ENCODE data around the gene IGSF5. TPM values are rescaled to one million over a fixed set of nuclear protein-coding genes. Genes with fewer than 3 reads are reported as not detected.

The IGSF5 gene
- total and polyA plus RNA-seq, 2 of the 4 experiments (the other 2 are of a cell fraction) = not detected

DNA sequence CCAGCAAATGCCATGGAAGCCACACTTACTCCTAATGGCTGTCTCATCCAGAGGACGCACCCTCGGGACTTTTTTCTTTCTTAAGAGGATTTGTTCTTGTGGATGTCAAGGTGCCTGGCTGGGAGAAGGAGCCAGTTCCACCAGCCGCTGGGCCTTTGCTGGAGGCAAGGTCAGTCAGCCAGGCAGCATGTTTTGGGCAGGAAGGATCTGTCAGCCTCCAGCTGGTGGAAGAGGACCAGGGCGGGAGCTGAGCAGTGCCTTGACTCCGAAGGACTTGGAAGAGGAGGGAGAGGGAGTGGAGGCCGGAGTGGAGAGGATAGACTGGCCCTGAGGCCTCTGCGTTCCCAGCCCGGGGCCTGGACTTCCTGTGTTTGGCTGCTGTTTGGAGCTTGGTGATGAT is 5.7 kb downstream of the IGSF5 start:
- H2BK5ac ChIP-seq (ENCODE audit: low read depth, low read length, poor library complexity, severe bottlenecking) = no peak overlapping the region
- H2BK20ac ChIP-seq (ENCODE audit: low read depth, low read length) = no peak overlapping the region
- H3K4ac ChIP-seq (ENCODE audit: low read depth, low read length) = no peak overlapping the region
- H4K5ac ChIP-seq (ENCODE audit: low read depth, low read length) = no peak overlapping the region
- no peak overlapping the region for H2AK9ac ChIP-seq (replicated peaks; ENCODE audit: low read depth, low read length, poor library complexity)
- no peak overlapping the region for H2AK5ac ChIP-seq (ENCODE audit: low read depth, low read length)
- H3K14ac ChIP-seq (replicated peaks; ENCODE audit: low read depth, low read length) = no peak overlapping the region
- H4K8ac ChIP-seq (ENCODE audit: low read depth in 2 of 2, low read length in 2 of 2) = no peak overlapping the region
- no peak overlapping the region for H3K27ac ChIP-seq (ENCODE audit: insufficient read depth, low read length)
- H2AFZ ChIP-seq (replicated peaks; ENCODE audit: low read length, poor library complexity) = no peak overlapping the region
- no peak overlapping the region for H3K4me2 ChIP-seq (ENCODE audit: low read depth, low read length)
- H3K4me1 ChIP-seq (ENCODE audit: control insufficient read depth, insufficient read depth, low read length) = no peaks in the 10 kb centered on the region
- H3K18ac ChIP-seq (ENCODE audit: low read depth, low read length) = no peak overlapping the region
- H3K23ac ChIP-seq (ENCODE audit: low read depth, low read length) = no peak overlapping the region
- H4K20me1 ChIP-seq (ENCODE audit: insufficient read depth, low read length) = no peaks in the 10 kb centered on the region
- no peaks in the 10 kb centered on the region for H3K27me3 ChIP-seq (ENCODE audit: control insufficient read depth, insufficient read depth, low read length)
- in situ Hi-C loops (cut with MboI; ENCODE audit: low sequenced_read_pairs) (no loop called here), dilution Hi-C loops (cut with HindIII; ENCODE audit: low sequenced_read_pairs, unreplicated experiment) (no loop called here), intact Hi-C loops (cut with micrococcal nuclease) (no loop called here)
- H3K4me3 ChIP-seq (ENCODE audit: insufficient read depth, low read depth, low read length) = no peak overlapping the region
- ATAC-seq (ENCODE audit: low read depth) (no peak), DNase-seq (no peak)
- no peak overlapping the region for H2BK120ac ChIP-seq (ENCODE audit: low read depth, low read length)
- no peak overlapping the region for H2BK15ac ChIP-seq (ENCODE audit: low read depth, low read length)
- CTCF ChIA-PET = no interaction called here
- POLR2A ChIA-PET (ENCODE audit: unreplicated experiment) = no interaction called here
- H3K9me1 ChIP-seq (ENCODE audit: insufficient read depth, low read length) = no peaks in the 10 kb centered on the region
- TF ChIP-seq RCOR1 (IDR thresholded peaks at IDR 0.05; ENCODE audit: insufficient replicate concordance, low read length) = no peak
- TF ChIP-seq SMC3 (IDR thresholded peaks at IDR 0.05; ENCODE audit: low read depth, low read length) = no peak
- TF ChIP-seq CHD1 (IDR thresholded peaks at IDR 0.05; ENCODE audit: low read depth, low read length) = no peak
- TF ChIP-seq MXI1 (IDR thresholded peaks at IDR 0.05; ENCODE audit: borderline replicate concordance, low read depth, low read length) = no peak
- TF ChIP-seq RAD21 (IDR thresholded peaks at IDR 0.05; ENCODE audit: low read length) = no peak
- no peak for TF ChIP-seq NFE2L2 (IDR thresholded peaks at IDR 0.05; ENCODE audit: low read depth, low read length)
- no peak overlapping the region for H4K91ac ChIP-seq (ENCODE audit: insufficient read depth, low read depth, low read length)
- no peak overlapping the region for H3K56ac ChIP-seq (ENCODE audit: extremely low read depth, insufficient read depth, low read length)
- H3K79me1 ChIP-seq (ENCODE audit: low read depth in 1 of 2, low read length in 2 of 2) = no peaks in the 10 kb centered on the region
- peaks cover 10% of the 10 kb centered on the region; the same call in 1 of the 2 replicates for H3K9me3 ChIP-seq (ENCODE audit: control insufficient read depth, insufficient read depth, low read length)
- 71% methylated on average over 1 of the region's 8 CpGs; no CpG with 5 or more reads in 1 of the 2 experiments for WGBS, 2 experiments (ENCODE audit: extremely low coverage in 2 of 2, insufficient read length in 1 of 2)
- BruUV-seq (replicated peaks) = no TSS peak
- no peak overlapping the region for H3K9ac ChIP-seq (ENCODE audit: low read depth, low read length)
- no peaks in the 10 kb centered on the region for H3K36me3 ChIP-seq (ENCODE audit: control insufficient read depth, insufficient read depth, low read length)

All from IMR-90 (cell line).